HCT116 (cell line): ENCODE data around the gene NFIB.

Experiments used
- CTCF ChIP-seq, 3 experiments: fragments of 200-600 bp in 1 of 3; sonication (generic) in 1 of 3; IDR thresholded peaks in 2 of 3; conservative IDR thresholded peaks in 1 of 3; 2 replicates each; pipeline ENCODE4 v1.5.1; 2012 to 2017; ENCODE audit warnings: low read depth in 2 of 3, low read length in 2 of 3, antibody characterized with exemption in 1 of 3, borderline replicate concordance in 1 of 3, control low read depth in 1 of 3, mild to moderate bottlenecking in 1 of 3, mixed read lengths in 1 of 3, mixed run types in 1 of 3, moderate library complexity in 1 of 3; ENCODE audit not compliant: insufficient read depth in 1 of 3
- ELF1 ChIP-seq: IDR thresholded peaks from 2 replicates; pipeline ENCODE4 v1.6.1; 2012; ENCODE audit warnings: low read depth, borderline replicate concordance
- EZH2 ChIP-seq: fragments of 200-600 bp; sonication (generic); IDR thresholded peaks from 2 replicates; pipeline ENCODE4 v1.6.1; 2017; ENCODE audit warnings: antibody characterized with exemption, mixed run types
- POLR2A ChIP-seq: IDR thresholded peaks from 2 replicates; pipeline ENCODE4 v1.7.0; 2011; ENCODE audit warnings: borderline replicate concordance; ENCODE audit not compliant: insufficient read depth, insufficient read length; ENCODE audit errors: extremely low read depth

GRCh38 chr9:14151451-14151850 is 162.5 kb downstream of the NFIB start:
- TF ChIP-seq CTCF (IDR thresholded peaks at IDR 0.05 in 2 of 3, conservative IDR thresholded peaks at IDR 0.05 in 1 of 3; ENCODE audit: borderline replicate concordance in 1 of 3, insufficient read depth in 1 of 3, low read depth in 2 of 3, low read length in 2 of 3) (no peak), POLR2A (no peak), EZH2 (no peak), ELF1 (no peak)
